IMR-90 (cell line): ENCODE results near the gene TIFAB. TPM values are rescaled to one million over a fixed set of nuclear protein-coding genes. Genes with fewer than 3 reads are reported as not detected.

Experiments
- ATAC-seq: fragments of 200-7000 bp; cut with Tn5 transposase; 2 replicates; pipeline ENCODE4 v1.9.1; 2020; ENCODE audit warnings: low read depth, mild to moderate bottlenecking, moderate library complexity
- BruUV-seq: library from RNA; stranded (reverse); fragments of 400-500 nt; replicated peaks from 2 replicates; lab custom pipeline; 2021; lab: Mats Ljungman, UMichigan
- CTCF ChIA-PET: fragments of 300-600 bp; formaldehyde crosslinking; extraction: SDS; loops from one replicate; lab custom pipeline; 2021; ENCODE audit warnings: antibody characterized with exemption; lab: Yijun Ruan, JAX
- POLR2A ChIA-PET: fragments of 300-600 bp; sonication (Branson Sonifier 250); formaldehyde crosslinking; loops from one replicate; lab custom pipeline; 2022; ENCODE audit warnings: antibody characterized with exemption; ENCODE audit not compliant: unreplicated experiment; lab: Charles Lee
- DNase-seq: peaks from one replicate; pipeline ENCODE4 v3.0.0; 2013
- H2AFZ ChIP-seq: replicated peaks from 2 replicates; pipeline ENCODE3; 2013; ENCODE audit warnings: low read length, mild to moderate bottlenecking; ENCODE audit not compliant: poor library complexity
- H2AK5ac ChIP-seq: 2 replicates; pipeline ENCODE4 v1.6.1; 2013; ENCODE audit warnings: low read depth, low read length, inconsistent platforms
- H2AK9ac ChIP-seq: replicated peaks from 2 replicates; pipeline ENCODE3; 2013; ENCODE audit warnings: mild to moderate bottlenecking, low read depth, low read length, moderate library complexity; ENCODE audit not compliant: poor library complexity
- H2BK120ac ChIP-seq: 2 replicates; pipeline ENCODE4 v1.6.1; 2013; ENCODE audit warnings: low read depth, low read length, inconsistent platforms
- H2BK15ac ChIP-seq: 3 replicates; pipeline ENCODE4 v1.6.1; 2013; ENCODE audit warnings: low read depth, low read length, inconsistent platforms
- H2BK20ac ChIP-seq: 2 replicates; pipeline ENCODE4 v1.6.1; 2013; ENCODE audit warnings: low read depth, mild to moderate bottlenecking, inconsistent platforms, low read length, moderate library complexity
- H2BK5ac ChIP-seq: 2 replicates; pipeline ENCODE4 v1.6.1; 2013; ENCODE audit warnings: mild to moderate bottlenecking, low read depth, low read length, inconsistent platforms; ENCODE audit not compliant: poor library complexity, severe bottlenecking
- H3K14ac ChIP-seq: replicated peaks from 2 replicates; pipeline ENCODE4 v1.6.1; 2013; ENCODE audit warnings: low read depth, low read length, inconsistent platforms
- H3K18ac ChIP-seq: 2 replicates; pipeline ENCODE4 v1.6.1; 2013; ENCODE audit warnings: low read depth, low read length, control low read depth
- H3K23ac ChIP-seq: 2 replicates; pipeline ENCODE4 v1.6.1; 2013; ENCODE audit warnings: low read depth, low read length, inconsistent platforms
- H3K27ac ChIP-seq: 2 replicates; pipeline ENCODE4 v1.5.1; 2013; ENCODE audit warnings: mild to moderate bottlenecking, control low read depth, low read length; ENCODE audit not compliant: insufficient read depth
- H3K27me3 ChIP-seq: 2 replicates; pipeline ENCODE4 v1.6.1; 2013; ENCODE audit warnings: low read length; ENCODE audit not compliant: control insufficient read depth, insufficient read depth
- H3K36me3 ChIP-seq: 2 replicates; pipeline ENCODE4 v1.6.1; 2013; ENCODE audit warnings: low read length, mixed read lengths; ENCODE audit not compliant: control insufficient read depth, insufficient read depth
- H3K4ac ChIP-seq: 2 replicates; pipeline ENCODE4 v1.6.1; 2013; ENCODE audit warnings: low read depth, low read length, inconsistent platforms
- H3K4me1 ChIP-seq: 2 replicates; pipeline ENCODE4 v1.6.1; 2013; ENCODE audit warnings: low read length, mixed read lengths; ENCODE audit not compliant: control insufficient read depth, insufficient read depth
- H3K4me2 ChIP-seq: 2 replicates; pipeline ENCODE4 v1.6.1; 2013; ENCODE audit warnings: low read depth, mild to moderate bottlenecking, control low read depth, low read length, moderate library complexity
- H3K4me3 ChIP-seq: 2 replicates; pipeline ENCODE4 v1.5.1; 2013; ENCODE audit warnings: low read depth, mild to moderate bottlenecking, control low read depth, low read length, moderate library complexity; ENCODE audit not compliant: insufficient read depth
- H3K56ac ChIP-seq: 2 replicates; pipeline ENCODE4 v1.6.1; 2013; ENCODE audit warnings: low read length, inconsistent platforms; ENCODE audit not compliant: insufficient read depth; ENCODE audit errors: extremely low read depth
- H3K79me1 ChIP-seq, 2 experiments: 2 replicates each; pipeline ENCODE4 v1.6.1; 2013; ENCODE audit warnings: low read length in 2 of 2, inconsistent platforms in 1 of 2, low read depth in 1 of 2
- H3K9ac ChIP-seq: 2 replicates; pipeline ENCODE4 v1.6.1; 2013; ENCODE audit warnings: low read depth, low read length, control low read depth
- H3K9me1 ChIP-seq: 2 replicates; pipeline ENCODE4 v1.6.1; 2013; ENCODE audit warnings: low read length, inconsistent platforms; ENCODE audit not compliant: insufficient read depth
- H3K9me3 ChIP-seq: 2 replicates; pipeline ENCODE4 v1.6.1; 2013; ENCODE audit warnings: low read length; ENCODE audit not compliant: control insufficient read depth, insufficient read depth
- H4K20me1 ChIP-seq: 2 replicates; pipeline ENCODE4 v1.6.1; 2013; ENCODE audit warnings: low read length, inconsistent platforms; ENCODE audit not compliant: insufficient read depth
- H4K5ac ChIP-seq: 2 replicates; pipeline ENCODE4 v1.6.1; 2013; ENCODE audit warnings: mild to moderate bottlenecking, low read depth, low read length, control low read depth
- H4K8ac ChIP-seq, 2 experiments: 2 replicates each; pipeline ENCODE4 v1.6.1; 2013; ENCODE audit warnings: low read depth in 2 of 2, low read length in 2 of 2, control low read depth in 1 of 2, inconsistent platforms in 1 of 2
- H4K91ac ChIP-seq: 2 replicates; pipeline ENCODE4 v1.6.1; 2013; ENCODE audit warnings: low read depth, low read length, inconsistent platforms; ENCODE audit not compliant: insufficient read depth
- CEBPB ChIP-seq: IDR thresholded peaks from 2 replicates; pipeline ENCODE4 v1.6.1; 2012; ENCODE audit warnings: low read depth, low read length, improper control_type of control experiment
- ELK1 ChIP-seq: fragments of 150-350 bp; IDR thresholded peaks from 2 replicates; pipeline ENCODE4 v1.6.1; 2016; ENCODE audit warnings: low read depth, mild to moderate bottlenecking, low read length, moderate library complexity, borderline replicate concordance
- FOS ChIP-seq: fragments of 150-350 bp; IDR thresholded peaks from 2 replicates; pipeline ENCODE4 v1.6.1; 2016; ENCODE audit warnings: low read depth, low read length
- MXI1 ChIP-seq: IDR thresholded peaks from 2 replicates; pipeline ENCODE4 v1.6.1; 2012; ENCODE audit warnings: low read depth, mild to moderate bottlenecking, low read length, moderate library complexity, borderline replicate concordance
- POLR2A ChIP-seq: IDR thresholded peaks from 2 replicates; pipeline ENCODE4 v1.6.1; 2012; ENCODE audit warnings: mild to moderate bottlenecking, low read depth, low read length
- RCOR1 ChIP-seq: IDR thresholded peaks from 2 replicates; pipeline ENCODE4 v1.6.1; 2012; ENCODE audit warnings: mild to moderate bottlenecking, low read length, improper control_type of control experiment; ENCODE audit not compliant: insufficient replicate concordance
- WGBS, 2 experiments: methylation state at CpG; one replicate each; pipeline versions ENCODE4 v1.1.5 to v1.1.7; 2013; ENCODE audit warnings: missing lambda C conversion rate in 2 of 2; ENCODE audit not compliant: insufficient read length in 1 of 2; ENCODE audit errors: extremely low coverage in 2 of 2; 5-methylcytosine and 5-hydroxymethylcytosine counted together
- dilution Hi-C: fragments of 300-500 bp; cut with HindIII; formaldehyde crosslinking; loops from one replicate; pipeline ENCODE4 v1.14.3; 2018; ENCODE audit warnings: low sequenced_read_pairs; ENCODE audit not compliant: unreplicated experiment
- in situ Hi-C: fragments of 300-500 bp; cut with MboI; formaldehyde crosslinking; loops from 3 replicates; pipeline ENCODE4 v1.14.3; 2019; ENCODE audit warnings: low sequenced_read_pairs, inconsistent platforms, mixed read lengths
- intact Hi-C: fragments of 100-400 bp; cut with micrococcal nuclease; formaldehyde crosslinking; loops from 2 replicates; pipeline ENCODE4 v1.10.0; 2022
- polyA plus RNA-seq, 3 experiments: library from polyadenylated mRNA; depleted of rRNA; stranded (reverse); fragments of >200 nt; gene quantifications; 2 replicates each; pipeline ENCODE4 v1.2.3, GENCODE V29; 2012; ENCODE audit warnings: low replicate concordance in 1 of 3
- total RNA-seq: library from RNA; depleted of rRNA; stranded (reverse); fragments of >200 nt; gene quantifications from 2 replicates; pipeline ENCODE4 v1.2.3, GENCODE V29; 2012

TIFAB gene
- total and polyA plus RNA-seq, 2 of the 4 experiments (the other 2 are of a cell fraction): not detected

- Histone ChIP-seq H3K9me3 (no peaks in the 10 kb centered on the region), H3K4me3 (no peak overlapping the region), H4K5ac (no peak overlapping the region), H2BK15ac (no peak overlapping the region), H3K14ac (no peak overlapping the region), H4K91ac (no peak overlapping the region), H3K23ac (no peak overlapping the region), H2AK5ac (no peak overlapping the region), H2AFZ (no peak overlapping the region), H3K4me1 (peaks cover 15% of the 10 kb centered on the region), H3K79me1 (no peaks in the 10 kb centered on the region), H3K27ac (no peak overlapping the region), H3K9me1 (no peaks in the 10 kb centered on the region), H4K8ac (no peak overlapping the region), H2BK20ac (no peak overlapping the region), H3K56ac (no peak overlapping the region), H2BK120ac (no peak overlapping the region), H4K20me1 (no peaks in the 10 kb centered on the region), H3K4me2 (no peak overlapping the region), H2BK5ac (no peak overlapping the region), H3K36me3 (no peaks in the 10 kb centered on the region), H3K18ac (no peak overlapping the region), H3K4ac (no peak overlapping the region), H3K9ac (no peak overlapping the region), H3K27me3 (peaks cover 39% of the 10 kb centered on the region), H2AK9ac (no peak overlapping the region)
- dilution Hi-C loops: no loop called here
- CTCF ChIA-PET: no interaction called here
- in situ Hi-C loops: no loop called here
- intact Hi-C loops: no loop called here
- no TSS peak for BruUV-seq
- TF ChIP-seq RCOR1 (no peak), ELK1 (no peak), CEBPB (no peak), FOS (no peak), POLR2A (no peak), MXI1 (no peak)
- DNase-seq: no peak
- ATAC-seq: no peak
- WGBS, 2 experiments: 60% methylated on average over 2 of the region's 40 CpGs; no CpG with 5 or more reads in 1 of the 2 experiments
- POLR2A ChIA-PET: interaction anchor here (0.6 kb wide), 1 partner anchor 14 kb away, joined by 28 read pairs; no protein-coding TSS in a partner anchor
Observed at GRCh38 chr5:135491552-135492318, 39.6 kb upstream of the TIFAB start.
